ENCODE measurements around the gene CHCHD3. TPM values are rescaled to one million over a fixed set of nuclear protein-coding genes. Genes with fewer than 3 reads are reported as not detected.

Gene CHCHD3
- total and polyA plus RNA-seq, 2 of the 4 experiments (the other 2 are of a cell fraction), result 56.9 to 141 TPM

DNA sequence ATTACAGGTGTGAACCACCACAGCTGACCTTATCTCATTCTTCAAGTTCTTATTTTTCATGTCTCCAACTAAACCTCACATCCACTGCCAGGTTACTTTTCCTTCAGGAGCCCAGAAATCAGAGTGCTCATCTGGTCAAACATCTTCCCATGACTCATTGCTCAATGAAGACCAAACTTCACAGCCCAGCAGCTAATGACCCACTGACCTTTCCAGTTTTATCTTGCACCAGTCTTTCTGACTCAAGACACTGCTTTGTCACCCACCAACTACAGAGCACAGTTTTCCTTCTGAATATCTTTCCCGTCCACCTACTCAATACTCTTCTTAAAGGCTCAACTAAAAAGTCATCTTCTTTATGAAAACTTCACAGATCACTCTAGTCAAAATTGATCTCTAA, 245.1 kb downstream of the CHCHD3 start:
- WGBS, 2 experiments (ENCODE audit: extremely low coverage in 2 of 2, insufficient read length in 1 of 2), result no CpG with 5 or more reads among the region's 1 CpG
- Histone ChIP-seq H3K18ac (ENCODE audit: low read depth, low read length) (no peak overlapping the region), H3K9me1 (ENCODE audit: insufficient read depth, low read length) (no peaks in the 10 kb centered on the region), H3K4ac (ENCODE audit: low read depth, low read length) (no peak overlapping the region), H3K9ac (ENCODE audit: low read depth, low read length) (no peak overlapping the region), H3K23ac (ENCODE audit: low read depth, low read length) (no peak overlapping the region), H3K56ac (ENCODE audit: extremely low read depth, insufficient read depth, low read length) (no peak overlapping the region), H3K9me3 (ENCODE audit: control insufficient read depth, insufficient read depth, low read length) (no peaks in the 10 kb centered on the region), H3K79me1 (ENCODE audit: low read depth in 1 of 2, low read length in 2 of 2) (peaks cover 0 to 5% of the 10 kb centered on the region in 2 experiments; a peak in 1 of 4 replicates), H2AK5ac (ENCODE audit: low read depth, low read length) (no peak overlapping the region), H2AFZ (replicated peaks; ENCODE audit: low read length, poor library complexity) (no peak overlapping the region), H3K4me1 (ENCODE audit: control insufficient read depth, insufficient read depth, low read length) (no peaks in the 10 kb centered on the region), H3K4me2 (ENCODE audit: low read depth, low read length) (no peak overlapping the region), H4K5ac (ENCODE audit: low read depth, low read length) (no peak overlapping the region), H3K14ac (replicated peaks; ENCODE audit: low read depth, low read length) (no peak overlapping the region), H4K91ac (ENCODE audit: insufficient read depth, low read depth, low read length) (no peak overlapping the region), H4K20me1 (ENCODE audit: insufficient read depth, low read length) (no peaks in the 10 kb centered on the region), H2BK20ac (ENCODE audit: low read depth, low read length) (no peak overlapping the region), H2BK5ac (ENCODE audit: low read depth, low read length, poor library complexity, severe bottlenecking) (no peak overlapping the region), H2BK15ac (ENCODE audit: low read depth, low read length) (no peak overlapping the region), H2AK9ac (replicated peaks; ENCODE audit: low read depth, low read length, poor library complexity) (no peak overlapping the region), H4K8ac (ENCODE audit: low read depth in 2 of 2, low read length in 2 of 2) (no peak overlapping the region), H2BK120ac (ENCODE audit: low read depth, low read length) (no peak overlapping the region), H3K27me3 (ENCODE audit: control insufficient read depth, insufficient read depth, low read length) (no peaks in the 10 kb centered on the region), H3K4me3 (ENCODE audit: insufficient read depth, low read depth, low read length) (no peak overlapping the region), H3K36me3 (ENCODE audit: control insufficient read depth, insufficient read depth, low read length) (0 out of 2 replicates have a peak, but pooled peaks cover 1% of the 10 kb centered on the region), H3K27ac (ENCODE audit: insufficient read depth, low read length) (no peak overlapping the region)
- POLR2A ChIA-PET (ENCODE audit: unreplicated experiment), result no interaction called here
- in situ Hi-C loops (cut with MboI; ENCODE audit: low sequenced_read_pairs), result no loop called here
- DNase-seq (peak; percentile 67), ATAC-seq (ENCODE audit: low read depth) (no peak)
- TF ChIP-seq RFX5 (IDR thresholded peaks at IDR 0.05; ENCODE audit: low read depth, low read length) (no peak), BHLHE40 (IDR thresholded peaks at IDR 0.05; ENCODE audit: low read depth, low read length) (no peak), CEBPB (IDR thresholded peaks at IDR 0.05; ENCODE audit: low read depth, low read length) (peak; percentile 51; the same call in 1 of the 2 replicates)
- no TSS peak for BruUV-seq (replicated peaks)
- dilution Hi-C loops (cut with HindIII; ENCODE audit: low sequenced_read_pairs, unreplicated experiment), result no loop called here
- CTCF ChIA-PET, result no interaction called here
- intact Hi-C loops (cut with micrococcal nuclease), result no loop called here
